Cerebellar cortex (tissue), 1 donor: ENCODE data around the gene WDFY2.

Experiments used
- DNase-seq: peaks from one replicate; pipeline ENCODE4 v3.0.0-alpha.2; 2015; ENCODE audit warnings: low spot score

Gene WDFY2

DNA sequence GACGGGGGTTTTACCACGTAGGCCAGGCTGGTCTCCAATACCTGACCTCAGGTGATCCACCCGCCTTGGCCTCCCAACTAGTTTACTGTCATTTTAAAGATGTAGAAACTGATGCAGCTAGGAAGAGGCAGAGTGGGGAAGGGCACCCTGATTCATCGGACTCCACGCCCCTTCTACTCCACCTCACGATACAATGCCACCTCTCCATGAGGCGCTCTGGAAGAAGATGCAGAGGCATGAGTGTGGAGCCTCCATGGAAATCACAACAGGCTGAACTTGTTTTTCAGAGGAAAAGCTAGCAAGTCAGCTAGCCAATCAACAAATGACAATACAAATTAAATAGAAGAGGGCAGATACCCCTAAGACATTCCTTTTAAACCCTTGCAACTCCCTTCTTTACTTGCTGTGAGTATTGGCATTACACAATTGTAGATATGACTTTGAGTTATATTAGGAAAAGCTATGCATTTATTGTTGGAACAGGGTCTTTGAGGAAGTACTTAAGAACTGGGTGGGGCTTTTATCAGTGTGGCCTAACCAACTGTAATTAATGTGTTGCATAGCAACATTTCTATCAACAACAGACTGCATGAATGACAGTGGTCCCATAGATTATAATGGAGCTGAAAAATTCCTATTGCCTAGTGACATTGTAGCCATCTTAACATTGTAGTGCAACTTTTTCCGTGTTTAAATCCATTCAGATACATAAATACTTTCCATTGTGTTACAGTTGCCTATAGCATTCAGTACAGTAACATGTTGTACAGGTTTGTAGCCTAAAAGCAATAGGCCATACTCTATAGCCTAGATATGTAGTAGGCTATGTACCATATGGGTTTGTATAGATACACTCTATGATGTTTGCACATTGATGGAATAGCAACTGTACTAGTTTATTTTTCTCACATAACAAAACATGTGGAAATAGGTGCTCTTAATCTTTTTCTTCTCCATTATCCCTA lies 17.6 kb downstream of the WDFY2 start:
- no peak for DNase-seq

DNA sequence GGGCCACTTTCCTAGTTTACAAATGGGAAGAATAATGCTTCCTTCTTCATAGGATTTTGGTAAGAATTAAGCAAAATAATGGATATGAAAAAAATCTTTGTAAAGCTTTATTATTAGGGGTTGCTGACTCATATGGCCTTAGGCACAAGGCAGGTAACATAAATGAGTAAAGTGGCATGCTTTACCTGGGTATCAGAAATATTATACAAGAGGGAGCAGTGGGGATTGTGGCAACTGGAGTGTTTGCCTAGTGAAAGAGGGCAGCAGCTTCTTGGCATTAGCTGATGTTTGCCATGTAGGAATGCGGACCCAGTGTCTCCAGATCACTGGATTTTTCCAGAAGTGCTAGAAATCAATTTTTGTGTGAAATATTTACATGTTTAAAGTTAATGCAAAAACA lies 19.5 kb downstream of the WDFY2 start:
- DNase-seq, result no peak

DNA sequence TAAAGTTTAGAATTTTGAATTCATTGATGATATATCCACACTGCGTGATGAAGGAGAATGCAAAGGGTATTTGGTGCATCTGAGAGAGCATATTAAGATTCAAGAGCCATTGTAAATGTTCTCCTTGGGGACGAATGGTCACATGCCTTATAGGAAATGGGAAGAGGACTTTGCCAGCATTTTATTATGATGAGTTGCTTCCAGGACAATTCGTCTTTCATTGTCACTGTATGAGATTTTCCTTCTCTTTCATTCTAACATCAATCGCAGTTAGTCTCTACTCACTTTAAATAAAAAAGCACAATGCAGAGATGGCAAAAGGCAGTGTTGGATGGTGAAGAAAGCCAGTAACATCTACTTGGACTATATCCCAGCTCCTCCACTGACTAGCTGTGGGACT lies 21.4 kb downstream of the WDFY2 start:
- DNase-seq, result no peak

DNA sequence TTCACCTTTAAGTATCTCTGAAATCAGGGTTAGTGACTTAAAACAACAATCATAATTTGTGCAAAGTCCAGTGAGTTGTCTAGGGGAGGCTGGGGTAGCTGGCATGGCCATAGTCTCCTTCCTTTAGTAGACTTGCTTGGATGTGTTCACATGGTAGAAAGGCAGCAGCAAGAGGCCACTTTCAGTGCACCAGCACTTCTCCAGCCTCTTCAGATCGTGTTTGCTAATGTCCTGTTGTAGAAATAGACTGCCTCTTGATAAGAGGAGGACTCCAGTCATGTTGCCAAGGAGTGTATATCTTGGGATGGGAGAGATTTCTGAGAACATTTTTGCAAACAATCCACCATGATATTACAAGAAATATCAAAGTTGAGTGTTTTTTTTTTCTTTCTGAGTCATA lies 22.9 kb downstream of the WDFY2 start:
- no peak for DNase-seq

DNA sequence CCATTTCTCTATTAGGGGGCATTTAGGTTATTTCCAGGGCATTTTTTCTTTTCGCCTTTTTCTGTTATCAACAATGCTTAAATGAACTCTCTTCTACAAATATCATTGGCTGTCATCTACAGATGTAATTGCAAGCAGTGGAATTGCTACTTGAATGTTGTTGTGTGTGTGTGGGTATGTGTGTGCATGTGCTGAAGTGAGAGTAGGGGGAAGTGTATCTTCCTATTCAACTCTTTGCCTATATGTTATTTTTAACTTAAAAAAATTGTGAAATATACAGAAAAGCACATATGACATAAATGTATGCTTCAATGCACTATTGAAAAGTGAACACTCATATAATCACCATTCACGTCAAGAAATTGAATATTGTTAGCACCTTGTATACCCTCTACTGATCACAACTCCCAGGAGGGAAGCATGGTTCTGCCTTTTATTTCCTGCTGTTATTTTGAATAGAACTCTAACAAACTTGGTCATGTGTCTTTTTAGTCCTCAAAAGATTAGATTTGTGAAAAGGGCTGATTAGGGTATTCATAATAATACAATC lies 24.7 kb downstream of the WDFY2 start:
- no peak for DNase-seq

DNA sequence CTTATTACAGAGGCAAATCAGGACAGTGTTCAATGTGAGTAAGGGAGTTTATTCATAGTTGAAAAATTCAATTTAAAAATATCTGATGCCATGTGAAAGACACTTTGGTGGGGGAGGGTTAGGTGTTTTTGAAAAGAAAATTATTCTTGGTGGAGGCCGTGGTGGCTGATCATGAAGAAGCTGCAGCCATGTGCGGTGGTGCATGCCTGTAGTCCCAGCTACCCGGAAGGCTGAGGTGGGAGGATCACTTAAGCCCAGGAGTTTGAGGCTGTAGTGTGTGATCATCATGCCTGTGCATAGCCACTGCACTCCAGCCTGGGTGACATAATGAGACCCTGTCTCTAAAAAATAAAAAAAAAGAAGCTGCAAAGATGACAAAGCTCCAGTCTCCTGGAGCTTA lies 28.6 kb downstream of the WDFY2 start:
- no peak for DNase-seq

DNA sequence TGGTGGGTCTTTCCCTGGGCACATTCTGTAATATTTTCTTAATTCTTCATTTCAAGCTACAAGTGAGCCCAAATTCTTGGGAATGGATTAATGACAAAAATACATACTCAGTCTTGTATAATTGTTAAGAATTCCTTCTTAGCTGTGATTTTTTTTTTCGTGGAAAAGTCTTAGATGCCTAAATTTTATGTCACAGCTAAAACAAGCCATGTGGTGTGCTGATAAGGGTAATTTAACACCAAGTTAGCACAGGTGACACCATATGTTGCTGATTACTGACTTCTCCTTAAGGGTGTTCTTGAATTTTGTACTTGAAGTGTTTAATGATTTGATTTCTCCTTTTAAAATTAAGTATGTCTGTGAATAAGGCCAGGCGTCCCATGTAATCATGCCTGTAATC lies 29.3 kb downstream of the WDFY2 start:
- no peak for DNase-seq

DNA sequence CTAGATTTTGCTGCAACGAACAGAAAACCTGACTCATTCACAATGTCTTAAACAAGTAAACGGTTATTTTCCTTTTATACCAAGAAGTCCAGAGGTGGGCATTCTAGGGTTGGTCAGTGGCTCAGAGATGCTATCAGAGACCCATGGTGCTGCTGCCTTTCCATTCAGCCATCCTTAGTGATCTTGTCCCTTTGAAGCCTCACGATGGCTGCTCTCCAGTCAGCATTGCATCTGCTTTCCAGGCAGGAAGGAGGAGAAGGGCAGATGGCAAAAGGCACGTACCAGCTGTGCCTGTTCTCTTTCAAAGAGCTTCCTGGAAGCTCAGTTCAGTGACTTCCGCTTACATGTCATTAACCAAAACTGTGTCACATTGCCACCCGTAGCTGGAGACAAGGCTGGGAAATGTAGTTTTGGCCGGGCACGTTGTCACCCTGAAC lies 30.1 kb downstream of the WDFY2 start:
- peak; percentile 89 for DNase-seq

DNA sequence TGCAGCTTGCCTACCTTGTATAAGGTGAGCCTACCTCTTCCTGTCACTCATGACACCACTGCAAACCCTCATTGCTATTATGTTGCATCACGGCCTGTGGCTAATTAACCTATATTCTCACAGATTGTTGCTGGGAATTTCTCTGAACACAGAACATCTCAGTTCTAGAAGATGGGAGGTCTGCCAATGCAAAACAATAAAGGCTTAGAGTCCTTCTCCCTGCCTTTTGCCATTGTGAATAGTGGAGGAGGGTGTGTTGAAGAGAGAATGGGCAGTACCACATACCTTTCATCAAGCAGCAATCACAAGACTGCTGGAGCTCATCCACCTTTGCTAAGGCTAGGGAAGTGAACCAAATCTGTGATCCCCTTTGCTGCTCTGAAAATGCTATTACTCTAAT lies 34.4 kb downstream of the WDFY2 start:
- DNase-seq, result no peak

DNA sequence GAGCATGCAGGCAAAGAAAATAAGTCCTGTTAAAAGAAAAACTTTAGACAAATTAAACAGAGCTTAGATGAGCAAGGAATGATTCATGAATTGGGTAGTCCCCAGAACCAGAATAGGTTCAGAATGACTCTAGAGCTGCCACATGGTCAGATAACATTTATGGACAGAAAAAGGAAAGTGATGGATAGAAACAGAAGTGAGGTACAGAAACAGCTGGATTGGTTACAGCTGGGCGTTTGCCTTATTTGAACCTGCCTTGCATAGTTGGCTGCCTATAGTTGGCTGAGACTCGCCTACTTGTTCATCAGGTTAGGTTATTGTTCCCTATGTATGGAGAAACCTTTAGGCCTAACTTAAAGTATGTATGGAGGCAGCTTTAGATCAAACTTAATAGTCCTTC lies 35.4 kb downstream of the WDFY2 start:
- no peak for DNase-seq

DNA sequence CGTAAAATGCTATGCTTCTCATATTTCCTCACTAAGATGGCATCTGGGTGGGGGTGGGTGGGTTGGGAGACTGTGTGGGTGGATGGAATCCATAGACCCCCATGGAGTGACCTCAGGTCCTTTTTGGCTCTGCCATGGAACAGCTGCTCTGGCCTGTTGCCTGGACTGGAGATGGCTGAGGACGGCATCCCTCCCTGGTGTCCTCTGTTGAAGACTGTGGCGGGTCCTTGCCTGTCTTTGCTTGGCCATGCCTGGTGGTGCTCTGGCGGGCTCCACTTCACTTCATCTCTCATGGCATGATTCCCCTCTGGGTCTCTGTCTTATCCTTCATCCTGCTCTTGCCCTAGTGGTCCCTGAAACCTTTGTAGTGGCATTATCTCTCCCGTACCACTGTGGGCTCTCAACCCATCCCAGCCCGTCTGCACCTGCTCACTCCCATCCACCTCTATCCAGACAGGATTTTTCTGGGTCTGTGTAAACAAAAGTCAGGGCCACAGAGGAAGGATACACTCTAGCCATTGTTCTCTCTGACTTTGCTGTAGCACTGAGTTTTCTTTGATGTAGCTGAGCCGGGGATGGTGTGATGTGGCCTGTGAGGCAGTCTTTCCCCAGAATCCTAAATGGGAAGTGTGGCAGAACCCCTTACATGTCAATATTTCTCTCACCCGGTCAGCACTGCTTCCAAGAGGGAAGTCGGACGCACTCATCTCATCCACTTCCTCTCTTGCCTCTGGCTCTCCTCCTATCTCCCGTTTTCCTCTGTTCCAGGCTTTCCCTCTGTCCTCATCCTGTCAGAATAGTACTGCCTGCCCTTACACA lies 36.1 kb downstream of the WDFY2 start:
- no peak for DNase-seq

DNA sequence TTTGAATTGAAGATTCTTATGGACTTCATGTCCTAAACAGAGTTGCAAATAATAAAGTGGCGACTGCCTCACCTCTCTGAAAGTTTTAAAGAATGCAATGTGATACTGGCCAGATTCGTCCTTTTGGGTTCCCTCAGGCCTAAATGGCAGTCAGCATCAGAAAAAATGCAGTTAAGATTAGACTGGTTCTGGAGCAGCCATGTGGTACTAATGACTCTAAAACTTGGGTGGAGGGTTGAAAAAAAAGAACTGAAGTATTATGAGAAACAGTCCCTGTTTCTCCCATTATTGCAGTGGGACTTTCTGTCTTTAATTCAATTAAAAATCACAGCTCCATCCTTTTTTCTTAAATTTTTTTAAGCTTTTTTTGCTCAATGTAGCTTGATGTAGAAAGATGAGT lies 37.3 kb downstream of the WDFY2 start:
- no peak for DNase-seq

DNA sequence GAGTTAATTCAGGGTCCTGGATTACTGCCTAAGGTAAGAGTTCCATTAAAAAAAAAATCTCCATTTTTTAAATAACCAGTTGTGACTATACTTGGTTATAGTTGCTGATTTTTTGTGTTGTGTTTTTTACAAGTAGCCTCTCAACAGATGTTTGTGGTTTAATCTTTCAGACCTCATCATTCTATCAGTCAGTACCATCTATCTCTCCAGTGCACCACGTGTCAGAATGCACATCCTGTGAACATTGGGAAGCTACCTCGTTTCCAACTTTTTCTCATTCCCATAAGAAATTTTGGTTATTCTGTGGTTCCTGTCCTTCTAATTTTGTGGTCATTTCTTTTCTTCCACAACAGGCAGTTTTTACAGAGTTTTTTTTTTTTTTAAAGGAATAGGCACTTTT lies 39.2 kb downstream of the WDFY2 start:
- DNase-seq, result no peak

DNA sequence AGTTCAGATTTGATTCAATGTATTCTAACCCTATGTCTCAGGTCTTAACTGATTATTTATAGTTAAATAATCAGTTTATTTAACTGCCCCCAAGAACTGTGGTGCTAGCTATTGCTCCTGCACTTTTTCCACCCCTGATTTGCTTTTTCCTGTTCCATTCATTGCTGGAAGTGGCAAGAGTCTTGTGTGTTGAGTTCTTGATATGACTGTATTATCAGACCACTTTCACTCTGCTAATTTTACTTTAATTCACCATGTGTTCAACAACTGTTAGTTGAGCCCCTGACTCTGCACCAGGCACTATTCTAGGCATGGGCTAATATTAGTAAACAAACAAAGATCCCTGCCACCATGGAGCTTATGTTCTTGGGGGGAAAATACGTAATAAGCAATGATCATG lies 39.9 kb downstream of the WDFY2 start:
- DNase-seq, result no peak

DNA sequence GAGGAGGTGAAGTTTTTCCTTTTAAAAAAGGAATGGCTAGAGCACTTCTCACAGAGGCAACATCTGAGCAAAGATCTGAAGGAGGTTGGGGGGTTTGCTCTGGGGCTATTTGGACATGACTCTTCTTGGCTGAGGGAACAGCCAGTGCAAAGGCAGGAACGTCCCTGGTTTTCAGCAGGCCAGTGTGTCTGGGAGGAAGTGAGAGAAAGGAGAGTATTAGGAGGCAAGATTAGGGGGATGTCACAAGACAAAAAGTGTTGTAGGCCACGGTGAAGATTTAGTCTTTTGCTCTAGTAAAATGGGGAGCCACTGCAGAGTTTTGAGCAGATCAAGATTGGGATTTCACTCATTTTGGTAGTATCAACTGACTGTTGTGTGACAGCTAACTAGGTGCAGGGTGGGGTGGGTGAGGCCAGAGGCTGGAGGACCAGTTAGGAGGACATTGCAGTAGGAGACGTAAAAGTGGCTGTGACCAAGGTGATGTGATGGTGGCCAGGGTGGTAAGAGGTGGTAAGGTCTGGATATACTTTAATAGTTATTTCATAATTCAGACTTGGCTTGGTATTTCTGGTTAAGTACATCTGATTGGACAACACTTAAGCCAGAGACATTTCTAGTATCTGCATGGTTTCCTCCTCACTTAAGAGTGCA lies 40.6 kb downstream of the WDFY2 start:
- DNase-seq, result no peak

DNA sequence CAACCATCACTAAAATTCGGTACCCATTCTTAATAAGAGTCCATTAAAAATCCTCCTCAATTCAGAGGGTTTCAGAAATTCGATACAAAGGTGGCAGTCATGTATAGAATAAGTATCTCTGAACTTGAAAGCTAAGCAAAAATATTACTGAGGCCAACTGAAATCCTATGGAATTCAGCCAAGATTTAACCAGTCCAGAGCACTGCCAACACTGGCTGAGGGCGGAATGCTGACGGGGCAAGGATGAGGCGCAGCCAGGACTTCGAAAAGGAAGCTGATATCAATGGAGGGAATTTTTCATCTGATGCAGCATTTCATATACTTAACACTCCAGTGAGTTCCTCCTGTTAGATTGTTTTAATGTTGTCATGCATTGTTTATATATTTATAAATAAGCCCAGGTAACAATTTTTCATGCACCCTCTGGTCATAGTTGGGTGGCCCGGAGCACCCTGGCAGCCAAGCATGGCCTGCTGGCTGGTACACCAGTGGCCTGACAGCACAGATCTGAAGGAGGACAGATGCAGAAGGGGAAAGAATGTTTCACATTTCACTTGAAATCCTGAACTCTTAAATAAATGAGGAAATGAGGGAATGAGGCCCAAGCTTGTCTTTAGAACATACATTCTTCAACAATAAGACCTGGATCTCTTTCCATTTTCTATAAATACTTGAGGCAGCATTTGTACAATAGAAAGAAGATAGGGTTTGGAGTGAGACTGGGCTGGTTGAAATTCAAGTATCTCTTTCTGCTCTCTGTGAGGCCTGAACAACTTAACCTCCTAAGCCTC lies 41.5 kb downstream of the WDFY2 start:
- DNase-seq, result peak; percentile 61

DNA sequence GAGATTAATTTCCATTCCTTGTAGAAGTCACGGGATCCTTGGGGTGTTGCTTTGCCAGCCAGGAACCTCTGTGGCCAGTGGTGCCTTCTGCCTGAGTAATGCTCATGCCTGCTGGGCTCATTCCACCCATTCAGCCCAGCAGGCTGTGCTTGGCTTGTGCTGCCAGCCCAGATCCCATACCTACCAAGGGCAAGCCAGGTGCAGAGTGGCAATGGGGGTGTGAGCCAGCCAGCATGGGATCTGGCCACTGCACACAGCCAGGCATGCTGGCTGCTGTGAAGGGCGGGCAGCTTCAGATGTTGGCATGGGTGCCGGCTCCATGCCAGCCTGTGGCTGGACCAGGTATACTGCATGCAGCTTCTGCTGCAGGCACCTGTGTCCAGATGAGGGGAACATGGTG lies 42.5 kb downstream of the WDFY2 start:
- DNase-seq, result no peak

DNA sequence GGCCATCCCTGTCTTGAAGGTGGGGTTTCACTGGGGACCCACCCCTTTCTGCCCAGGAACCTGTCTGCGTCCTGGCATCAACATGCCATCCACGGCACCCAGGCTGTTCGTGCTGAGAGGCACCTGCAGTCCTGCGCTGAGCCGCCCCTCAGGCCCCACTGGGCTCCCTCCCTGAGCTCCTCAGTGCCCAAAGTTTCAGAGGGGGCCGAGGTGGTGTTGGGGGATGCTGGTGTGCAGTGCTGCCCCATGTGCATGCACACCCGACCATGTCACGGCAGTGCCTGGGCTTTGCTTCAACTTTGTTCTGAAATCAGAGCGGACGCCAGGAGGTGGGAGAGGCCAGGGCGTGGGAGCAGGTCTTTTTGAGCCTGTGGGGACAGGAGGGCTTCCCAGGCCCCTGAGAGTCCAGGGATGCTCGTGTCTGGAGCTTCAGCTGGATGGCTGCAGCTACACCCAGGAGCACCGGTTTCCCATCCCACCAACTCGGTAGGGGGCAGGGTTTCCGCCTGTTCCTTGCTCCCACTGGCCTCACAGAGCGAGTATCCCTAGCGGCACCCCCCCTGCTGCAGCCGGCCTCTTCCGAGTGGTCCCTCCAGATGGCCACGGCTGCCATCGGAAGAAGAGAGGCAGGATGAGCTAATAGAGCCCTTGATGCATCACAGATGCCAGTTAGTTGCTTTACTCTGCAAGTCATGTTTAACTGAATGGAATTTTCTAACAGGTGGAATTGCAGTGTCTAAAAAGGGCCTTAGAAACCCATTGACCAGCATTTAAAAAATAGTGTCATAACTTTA lies 44.0 kb downstream of the WDFY2 start:
- DNase-seq, result no peak

DNA sequence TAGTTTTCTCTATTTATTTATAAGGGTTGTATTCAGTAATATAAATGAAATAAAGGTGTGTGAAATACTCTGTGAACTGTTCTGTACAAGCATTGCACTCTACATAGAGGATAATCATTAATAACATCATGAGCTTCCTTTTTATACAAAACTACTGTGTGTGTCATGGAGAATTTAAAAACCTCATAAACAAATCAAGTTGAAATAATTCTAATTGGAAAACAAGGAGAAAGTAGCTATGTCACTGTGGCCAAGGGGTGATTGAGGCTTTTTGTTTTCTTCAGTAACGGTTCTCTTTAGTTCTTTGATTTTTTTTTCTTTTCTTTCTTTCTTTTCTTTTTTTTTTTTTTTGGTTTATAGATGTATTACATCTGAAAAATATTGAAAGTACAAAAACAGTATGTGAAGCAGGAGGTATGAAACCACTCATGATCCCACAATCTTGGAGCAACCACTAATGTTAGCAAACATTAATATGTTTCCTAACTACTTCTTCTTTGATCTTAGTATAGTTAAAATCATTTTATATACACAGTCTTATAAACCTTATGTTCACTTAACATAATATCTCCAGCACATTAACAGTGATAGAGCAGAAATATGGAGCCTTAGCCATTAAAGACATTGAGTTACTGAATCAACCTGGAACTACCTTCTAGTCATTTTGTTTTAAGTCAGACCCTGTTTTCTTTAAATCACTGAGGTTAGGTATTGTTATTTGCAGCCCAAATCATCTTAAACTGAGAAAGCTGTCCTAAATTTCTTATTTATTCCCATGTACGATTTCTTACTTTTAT lies 45.4 kb downstream of the WDFY2 start:
- no peak for DNase-seq

DNA sequence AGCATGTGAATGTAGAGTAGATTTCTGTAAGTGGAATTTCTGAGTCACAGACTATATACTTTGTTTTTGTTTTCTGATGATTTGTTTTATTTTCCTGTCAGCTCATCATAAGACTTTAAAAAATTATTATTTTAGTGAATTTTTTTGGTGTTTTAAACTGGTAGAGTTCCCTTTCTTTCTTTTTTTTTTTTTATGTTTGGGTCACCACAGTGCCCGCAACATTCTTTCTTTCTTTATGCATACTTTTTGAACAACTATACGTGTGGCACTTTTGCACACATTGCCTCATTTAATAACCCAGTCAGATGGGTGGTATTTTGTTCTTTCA lies 46.0 kb downstream of the WDFY2 start:
- no peak for DNase-seq
